GM15510 (cell line): ENCODE measurements around the gene DMAC2.

ENCODE experiments used
- POLR2A ChIP-seq: IDR thresholded peaks from 3 replicates; pipeline ENCODE4 v1.6.1; 2011; ENCODE audit warnings: borderline replicate concordance; ENCODE audit not compliant: insufficient read length; ENCODE audit errors: extremely low read depth

DMAC2 gene

GRCh38 chr19:41439441-41440222 is at the start of gene DMAC2:
Gene DMAC2 (minus strand): TSS chr19:41439912. CDS start chr19:41439899, 13 bp downstream.
- peak; percentile 75 for TF ChIP-seq POLR2A

- TF ChIP-seq POLR2A: no peak
Measured at GRCh38 chr19:41484822-41485221, 45.1 kb upstream of the DMAC2 start.

GRCh38 chr19:41480336-41480735 is 40.6 kb upstream of the DMAC2 start:
- no peak for TF ChIP-seq POLR2A

GRCh38 chr19:41479757-41480191 is 40.1 kb upstream of the DMAC2 start:
- TF ChIP-seq POLR2A: no peak

- no peak for TF ChIP-seq POLR2A
Measured at GRCh38 chr19:41478875-41479756, 39.4 kb upstream of the DMAC2 start.

- TF ChIP-seq POLR2A: no peak
Measured at GRCh38 chr19:41478171-41478570, 38.5 kb upstream of the DMAC2 start.

- no peak for TF ChIP-seq POLR2A
Measured at GRCh38 chr19:41476583-41476982, 36.9 kb upstream of the DMAC2 start.

GRCh38 chr19:41462497-41462896 is 22.8 kb upstream of the DMAC2 start:
- TF ChIP-seq POLR2A: no peak

- no peak for TF ChIP-seq POLR2A
Measured at GRCh38 chr19:41457241-41457640, 17.5 kb upstream of the DMAC2 start.

GRCh38 chr19:41456342-41456918 is 16.7 kb upstream of the DMAC2 start:
- TF ChIP-seq POLR2A: no peak

GRCh38 chr19:41455936-41456335 is 16.2 kb upstream of the DMAC2 start:
- no peak for TF ChIP-seq POLR2A

GRCh38 chr19:41452584-41453275 is 13.0 kb upstream of the DMAC2 start:
- TF ChIP-seq POLR2A: no peak

- no peak for TF ChIP-seq POLR2A
Measured at GRCh38 chr19:41449865-41450178, 10.1 kb upstream of the DMAC2 start.

GRCh38 chr19:41449079-41449864 is 9.6 kb upstream of the DMAC2 start:
- no peak for TF ChIP-seq POLR2A
